ENCODE data around the gene BCAR3. TPM values are rescaled to one million over a fixed set of nuclear protein-coding genes. Genes with fewer than 3 reads are reported as not detected.

BCAR3 gene
- total RNA-seq, 2 donors from 2014 or later, result 22.9 to 52.8 TPM

DNA sequence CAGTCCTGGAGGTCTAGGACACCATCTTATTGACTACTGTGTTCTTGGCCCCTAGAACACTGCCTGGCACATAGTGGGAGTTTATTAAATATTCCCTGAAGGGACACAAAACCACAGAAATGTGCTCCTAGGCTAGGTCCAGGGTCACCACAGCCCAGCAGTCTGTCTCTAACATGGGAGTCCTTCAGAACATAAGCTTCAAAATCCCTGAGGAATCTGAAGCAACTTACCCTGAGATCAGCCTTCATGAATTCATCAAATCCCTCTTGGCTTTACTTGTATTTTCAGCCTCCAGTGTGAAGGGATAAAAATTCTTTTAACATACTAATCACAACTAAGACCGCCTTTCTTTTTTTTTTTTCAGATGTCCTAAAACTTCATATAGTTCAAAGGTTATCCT, 32.7 kb upstream of the BCAR3 start:
- intact Hi-C loops (cut with DNase I), result no loop called here
- 59% methylated on average over 1 of the region's 1 CpG for WGBS

GRCh38 chr1:93713341-93713740, 31.7 kb upstream of the BCAR3 start:
- Histone ChIP-seq H3K9me3 (no peaks in the 10 kb centered on the region), H3K27ac (no peak overlapping the region), H3K4me3 (no peak overlapping the region), H3K36me3 (no peaks in the 10 kb centered on the region), H3K4me1 (replicated peaks) (no peaks in the 10 kb centered on the region), H3K27me3 (replicated peaks; ENCODE audit: insufficient read depth) (no peaks in the 10 kb centered on the region)
- intact Hi-C loops (cut with DNase I), result no loop called here
- TF ChIP-seq POLR2A (IDR thresholded peaks at IDR 0.05), result no peak
- TF ChIP-seq, protein P1, sequence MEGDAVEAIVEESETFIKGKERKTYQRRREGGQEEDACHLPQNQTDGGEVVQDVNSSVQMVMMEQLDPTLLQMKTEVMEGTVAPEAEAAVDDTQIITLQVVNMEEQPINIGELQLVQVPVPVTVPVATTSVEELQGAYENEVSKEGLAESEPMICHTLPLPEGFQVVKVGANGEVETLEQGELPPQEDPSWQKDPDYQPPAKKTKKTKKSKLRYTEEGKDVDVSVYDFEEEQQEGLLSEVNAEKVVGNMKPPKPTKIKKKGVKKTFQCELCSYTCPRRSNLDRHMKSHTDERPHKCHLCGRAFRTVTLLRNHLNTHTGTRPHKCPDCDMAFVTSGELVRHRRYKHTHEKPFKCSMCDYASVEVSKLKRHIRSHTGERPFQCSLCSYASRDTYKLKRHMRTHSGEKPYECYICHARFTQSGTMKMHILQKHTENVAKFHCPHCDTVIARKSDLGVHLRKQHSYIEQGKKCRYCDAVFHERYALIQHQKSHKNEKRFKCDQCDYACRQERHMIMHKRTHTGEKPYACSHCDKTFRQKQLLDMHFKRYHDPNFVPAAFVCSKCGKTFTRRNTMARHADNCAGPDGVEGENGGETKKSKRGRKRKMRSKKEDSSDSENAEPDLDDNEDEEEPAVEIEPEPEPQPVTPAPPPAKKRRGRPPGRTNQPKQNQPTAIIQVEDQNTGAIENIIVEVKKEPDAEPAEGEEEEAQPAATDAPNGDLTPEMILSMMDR (IDR thresholded peaks at IDR 0.05), result no peak
- no peak for TF ChIP-seq POLR2AphosphoS5 (IDR thresholded peaks at IDR 0.05)
- no peak for DNase-seq (ENCODE audit: low spot score)

More for the DNA sequence above, 32.7 kb upstream of the BCAR3 start:
- H3K4me3 ChIP-seq, result no peak overlapping the region
- DNase-seq (ENCODE audit: low spot score), result no peak
- H3K27ac ChIP-seq, result no peak overlapping the region
- TF ChIP-seq POLR2AphosphoS5 (IDR thresholded peaks at IDR 0.05) (no peak), POLR2A (IDR thresholded peaks at IDR 0.05) (no peak)
- TF ChIP-seq, protein P1 (IDR thresholded peaks at IDR 0.05), result no peak
- H3K4me1 ChIP-seq (replicated peaks), result no peaks in the 10 kb centered on the region
- no peaks in the 10 kb centered on the region for H3K9me3 ChIP-seq
- H3K36me3 ChIP-seq, result no peaks in the 10 kb centered on the region
- no peaks in the 10 kb centered on the region for H3K27me3 ChIP-seq (replicated peaks; ENCODE audit: insufficient read depth)

DNA sequence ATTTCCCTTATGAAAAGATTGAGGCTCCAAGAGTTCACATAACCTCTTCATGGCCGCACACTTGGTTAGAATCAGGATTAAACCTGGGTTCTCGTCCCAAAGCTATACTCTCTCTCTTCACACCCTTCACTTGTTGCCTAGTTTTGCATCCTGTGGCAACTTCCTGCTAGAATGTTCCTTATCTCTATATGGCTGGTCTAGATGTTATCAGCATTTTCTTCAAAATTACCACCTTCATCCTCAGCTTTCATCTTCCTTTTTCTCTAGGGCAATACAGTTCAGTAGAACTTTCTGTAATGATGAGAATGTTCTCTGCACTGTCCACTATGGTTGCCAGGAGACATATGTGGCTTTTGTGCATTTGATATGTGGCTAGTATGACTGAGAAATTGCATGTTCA, 31.1 kb upstream of the BCAR3 start:
- Histone ChIP-seq H3K4me3 (no peak overlapping the region), H3K4me1 (replicated peaks) (no peaks in the 10 kb centered on the region), H3K9me3 (no peaks in the 10 kb centered on the region), H3K36me3 (no peaks in the 10 kb centered on the region), H3K27me3 (replicated peaks; ENCODE audit: insufficient read depth) (no peaks in the 10 kb centered on the region), H3K27ac (no peak overlapping the region)
- intact Hi-C loops (cut with DNase I), result no loop called here
- 93% methylated on average over 2 of the region's 2 CpGs for WGBS
- TF ChIP-seq, protein P1 (IDR thresholded peaks at IDR 0.05), result no peak
- no peak for TF ChIP-seq POLR2A (IDR thresholded peaks at IDR 0.05)
- no peak for DNase-seq (ENCODE audit: low spot score)

GRCh38 chr1:93710499-93711453, 29.1 kb upstream of the BCAR3 start:
- no peaks in the 10 kb centered on the region for H3K27me3 ChIP-seq (replicated peaks; ENCODE audit: insufficient read depth)

More at GRCh38 chr1:93710499-93711453, 29.1 kb upstream of the BCAR3 start:
- no peak for TF ChIP-seq POLR2AphosphoS5 (IDR thresholded peaks at IDR 0.05)
- TF ChIP-seq, protein P1 (IDR thresholded peaks at IDR 0.05), result no peak
- TF ChIP-seq POLR2A (IDR thresholded peaks at IDR 0.05), result no peak
- Histone ChIP-seq H3K4me3 (no peak overlapping the region), H3K4me1 (replicated peaks) (no peaks in the 10 kb centered on the region), H3K9me3 (no peaks in the 10 kb centered on the region), H3K27ac (no peak overlapping the region), H3K36me3 (no peaks in the 10 kb centered on the region)
- no peak for DNase-seq (ENCODE audit: low spot score)
- WGBS, result 81% methylated on average over 10 of the region's 10 CpGs
- intact Hi-C loops (cut with DNase I), result no loop called here

Data from prostate gland (tissue), 2 donors.